Measurements from ENCODE around the gene TAF15.
A peak's percentile ranks its signal among the peaks of the same experiment; 100 is the strongest.

- TF ChIP-seq POLR2AphosphoS5 (IDR thresholded peaks at IDR 0.05): peak in 1 of 2 donors; percentile 35
- TF ChIP-seq CTCF (IDR thresholded peaks at IDR 0.05): no peak
Observed at GRCh38 chr17:35788477-35789368, 20.6 kb upstream of the TAF15 start.

All from esophagus muscularis mucosa (tissue), 3 donors.